HepG2 (cell line): Measurements from ENCODE around the gene TRUB1. TPM values are rescaled to one million over a fixed set of nuclear protein-coding genes. Genes with fewer than 3 reads are reported as not detected.

Source experiments
- CCDC6 ChIP-seq: sonication (generic); formaldehyde crosslinking; IDR thresholded peaks from 2 replicates; pipeline ENCODE4 v1.8.1; 2022; ENCODE audit warnings: mild to moderate bottlenecking, missing genetic modification reagents, moderate library complexity
- GLI4 ChIP-seq: sonication (generic); formaldehyde crosslinking; IDR thresholded peaks from 2 replicates; pipeline ENCODE4 v1.5.1; 2020; ENCODE audit warnings: missing genetic modification reagents, mild to moderate bottlenecking, moderate library complexity, borderline replicate concordance
- HNRNPUL1 ChIP-seq: fragments of 200-400 bp; formaldehyde crosslinking; IDR thresholded peaks from 2 replicates; pipeline ENCODE4 v1.6.1; 2017; ENCODE audit warnings: low read depth, mild to moderate bottlenecking, low read length, moderate library complexity
- NBN ChIP-seq: fragments of 450-650 bp; conservative IDR thresholded peaks from 2 replicates; pipeline ENCODE4 v1.6.1; 2017
- NR2F2 ChIP-seq: IDR thresholded peaks from 2 replicates; pipeline ENCODE4 v1.6.1; 2012; ENCODE audit warnings: low read depth, inconsistent platforms, borderline replicate concordance
- PAXIP1 ChIP-seq: sonication (generic); formaldehyde crosslinking; conservative IDR thresholded peaks from 2 replicates; pipeline ENCODE4 v1.4.0; 2020; ENCODE audit warnings: mild to moderate bottlenecking, missing genetic modification reagents, moderate library complexity
- POLR2AphosphoS2 ChIP-seq: IDR thresholded peaks from 2 replicates; pipeline ENCODE4 v1.6.1; 2011; ENCODE audit warnings: low read depth, low read length, improper control_type of control experiment
- RFXANK ChIP-seq: IDR thresholded peaks from 2 replicates; pipeline ENCODE4 v1.6.1; 2016
- SNAPC5 ChIP-seq: sonication (generic); formaldehyde crosslinking; IDR thresholded peaks from 2 replicates; pipeline ENCODE4 v1.8.1; 2023; ENCODE audit warnings: mild to moderate bottlenecking, missing genetic modification reagents, borderline replicate concordance
- SP1 ChIP-seq, 2 experiments: fragments of 450-650 bp in 1 of 2; sonication (generic) in 1 of 2; formaldehyde crosslinking in 1 of 2; IDR thresholded peaks; 2 replicates each; pipeline versions ENCODE4 v1.4.0 to v1.6.1; 2016 to 2020; ENCODE audit warnings: missing genetic modification reagents in 1 of 2
- SPEN ChIP-seq: sonication (generic); formaldehyde crosslinking; IDR thresholded peaks from 2 replicates; pipeline ENCODE4 v1.5.1; 2020; ENCODE audit warnings: low read depth, mild to moderate bottlenecking, missing genetic modification reagents
- STAT5B ChIP-seq: sonication (generic); formaldehyde crosslinking; IDR thresholded peaks from 2 replicates; pipeline ENCODE4 v1.4.0; 2020; ENCODE audit warnings: missing genetic modification reagents
- ZFP1 ChIP-seq: IDR thresholded peaks from 2 replicates; pipeline ENCODE4 v1.6.1; 2016
- ZFP41 ChIP-seq: sonication (generic); formaldehyde crosslinking; IDR thresholded peaks from 2 replicates; pipeline ENCODE4 v1.4.0; 2020; ENCODE audit warnings: mild to moderate bottlenecking, missing genetic modification reagents, borderline replicate concordance
- ZNF30 ChIP-seq: sonication (generic); formaldehyde crosslinking; IDR thresholded peaks from 2 replicates; pipeline ENCODE4 v1.5.0; 2020; ENCODE audit warnings: mild to moderate bottlenecking, missing genetic modification reagents
- ZUFSP ChIP-seq: sonication (generic); formaldehyde crosslinking; IDR thresholded peaks from 2 replicates; pipeline ENCODE4 v1.9.0; 2021; ENCODE audit warnings: missing genetic modification reagents, mild to moderate bottlenecking, borderline replicate concordance
- polyA plus RNA-seq, 8 experiments: library from polyadenylated mRNA; depleted of rRNA in 3 of 8; stranded (reverse) in 7 of 8; unstranded in 1 of 8; fragments of >200 nt; fragmentation: Illumina TruSeq in 4 of 8; extraction: Trizol in 4 of 8; gene quantifications; 2 replicates each; pipeline versions ENCODE4 v1.2.1 to v1.2.3, GENCODE V29; 2011 to 2016; ENCODE audit warnings: low read depth in 4 of 8, missing spikeins in 1 of 8, mixed read lengths in 1 of 8; ENCODE audit not compliant: insufficient read depth in 1 of 8
- total RNA-seq, 5 experiments: library from RNA; depleted of rRNA; stranded (reverse); fragments of >200 nt; fragmentation: Illumina TruSeq; extraction: Trizol; gene quantifications; 2 replicates each; pipeline ENCODE4 v1.2.3, GENCODE V29; 2016; ENCODE audit warnings: low read depth in 1 of 5
- TF ChIP-seq, protein P1 (sequence below): sonication (generic); formaldehyde crosslinking; IDR thresholded peaks from 2 replicates; pipeline ENCODE4 v1.4.0; 2020; ENCODE audit warnings: missing genetic modification reagents, borderline replicate concordance
- TF ChIP-seq, protein P2 (sequence below): sonication (generic); formaldehyde crosslinking; IDR thresholded peaks from 2 replicates; pipeline ENCODE4 v1.4.0; 2020; ENCODE audit warnings: missing genetic modification reagents

TRUB1 gene
- total and polyA plus RNA-seq, 2 of the 13 experiments (the other 11 are each of a cell fraction or from before 2014, with no cell fraction given), result 10.6 to 38.9 TPM

DNA sequence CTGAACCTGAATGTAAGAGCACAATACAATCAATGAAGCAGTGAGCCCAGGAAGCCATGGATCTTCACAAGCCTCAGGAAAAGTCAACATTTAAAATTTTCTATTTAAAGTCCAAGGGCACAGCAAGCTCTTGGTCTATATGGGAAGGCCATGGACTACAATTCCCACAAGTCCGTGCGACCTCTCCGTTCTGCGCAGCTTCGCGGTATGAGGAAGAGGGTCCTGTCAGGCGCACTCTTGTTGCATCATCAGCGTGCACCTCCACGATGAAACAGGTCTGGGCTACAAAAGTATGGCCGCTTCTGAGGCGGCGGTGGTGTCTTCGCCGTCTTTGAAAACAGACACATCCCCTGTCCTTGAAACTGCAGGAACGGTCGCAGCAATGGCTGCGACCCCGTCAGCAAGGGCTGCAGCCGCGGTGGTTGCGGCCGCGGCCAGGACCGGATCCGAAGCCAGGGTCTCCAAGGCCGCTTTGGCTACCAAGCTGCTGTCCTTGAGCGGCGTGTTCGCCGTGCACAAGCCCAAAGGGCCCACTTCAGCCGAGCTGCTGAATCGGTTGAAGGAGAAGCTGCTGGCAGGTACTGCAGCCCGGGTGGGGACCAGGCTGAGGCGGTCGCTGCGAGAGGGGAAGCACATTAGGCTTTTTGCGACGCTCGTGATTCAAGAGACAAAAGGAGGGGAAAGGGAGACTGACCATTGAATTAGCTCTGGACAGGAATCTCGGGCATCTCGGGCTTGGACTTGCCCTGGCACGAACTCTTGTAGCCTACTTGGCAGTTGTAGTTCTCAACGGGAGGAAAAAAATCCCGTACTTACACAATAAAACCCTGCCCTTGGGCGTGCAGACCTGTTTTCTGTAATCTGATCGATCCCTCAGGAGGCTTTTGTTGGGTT is at the start of gene TRUB1 (continued):
- TF ChIP-seq HNRNPUL1 (no peak), PAXIP1 (CRISPR knock-in tag) (peak; percentile 87), ZNF30 (CRISPR knock-in tag) (no peak; the same call in 1 of the 2 replicates), SNAPC5 (CRISPR knock-in tag) (no peak), SP1 (IDR thresholded peaks at IDR 0.05) (no peak), SP1 (CRISPR knock-in tag; IDR thresholded peaks at IDR 0.05) (peak; percentile 39; the same call in 1 of the 2 replicates), NBN (no peak), POLR2AphosphoS2 (no peak), ZFP1 (CRISPR knock-in tag) (no peak), GLI4 (CRISPR knock-in tag) (peak; percentile 49; the same call in 1 of the 2 replicates), ZUFSP (CRISPR knock-in tag) (no peak), RFXANK (CRISPR knock-in tag) (no peak), SPEN (CRISPR knock-in tag) (peak; percentile 64), CCDC6 (CRISPR knock-in tag) (peak; percentile 79; the same call in 1 of the 2 replicates), STAT5B (CRISPR knock-in tag) (no peak), ZFP41 (CRISPR knock-in tag) (no peak), NR2F2 (no peak; the same call in 1 of the 2 replicates)
- TF ChIP-seq, protein P1, sequence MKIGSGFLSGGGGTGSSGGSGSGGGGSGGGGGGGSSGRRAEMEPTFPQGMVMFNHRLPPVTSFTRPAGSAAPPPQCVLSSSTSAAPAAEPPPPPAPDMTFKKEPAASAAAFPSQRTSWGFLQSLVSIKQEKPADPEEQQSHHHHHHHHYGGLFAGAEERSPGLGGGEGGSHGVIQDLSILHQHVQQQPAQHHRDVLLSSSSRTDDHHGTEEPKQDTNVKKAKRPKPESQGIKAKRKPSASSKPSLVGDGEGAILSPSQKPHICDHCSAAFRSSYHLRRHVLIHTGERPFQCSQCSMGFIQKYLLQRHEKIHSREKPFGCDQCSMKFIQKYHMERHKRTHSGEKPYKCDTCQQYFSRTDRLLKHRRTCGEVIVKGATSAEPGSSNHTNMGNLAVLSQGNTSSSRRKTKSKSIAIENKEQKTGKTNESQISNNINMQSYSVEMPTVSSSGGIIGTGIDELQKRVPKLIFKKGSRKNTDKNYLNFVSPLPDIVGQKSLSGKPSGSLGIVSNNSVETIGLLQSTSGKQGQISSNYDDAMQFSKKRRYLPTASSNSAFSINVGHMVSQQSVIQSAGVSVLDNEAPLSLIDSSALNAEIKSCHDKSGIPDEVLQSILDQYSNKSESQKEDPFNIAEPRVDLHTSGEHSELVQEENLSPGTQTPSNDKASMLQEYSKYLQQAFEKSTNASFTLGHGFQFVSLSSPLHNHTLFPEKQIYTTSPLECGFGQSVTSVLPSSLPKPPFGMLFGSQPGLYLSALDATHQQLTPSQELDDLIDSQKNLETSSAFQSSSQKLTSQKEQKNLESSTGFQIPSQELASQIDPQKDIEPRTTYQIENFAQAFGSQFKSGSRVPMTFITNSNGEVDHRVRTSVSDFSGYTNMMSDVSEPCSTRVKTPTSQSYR (CRISPR knock-in tag), result no peak
- TF ChIP-seq, protein P2, sequence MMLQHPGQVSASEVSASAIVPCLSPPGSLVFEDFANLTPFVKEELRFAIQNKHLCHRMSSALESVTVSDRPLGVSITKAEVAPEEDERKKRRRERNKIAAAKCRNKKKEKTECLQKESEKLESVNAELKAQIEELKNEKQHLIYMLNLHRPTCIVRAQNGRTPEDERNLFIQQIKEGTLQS (CRISPR knock-in tag), result peak; percentile 92
